Fibroblast of pulmonary artery (primary cell): ENCODE results near the gene CHTF18.

Experiments
- DNase-seq: peaks from one replicate; pipeline ENCODE4 v3.0.0-alpha.2; 2010; ENCODE audit warnings: low read depth
- H3K4me3 ChIP-seq: replicated peaks from 2 replicates; pipeline ENCODE4 v1.5.1; 2011; ENCODE audit warnings: low read depth, mild to moderate bottlenecking, control low read depth, low read length, moderate library complexity
- TF ChIP-seq, protein P1 (sequence below): IDR thresholded peaks from 2 replicates; pipeline ENCODE4 v1.5.1; 2011; ENCODE audit warnings: mild to moderate bottlenecking, control low read depth, low read length, inconsistent platforms; ENCODE audit errors: missing control alignments

The CHTF18 gene

DNA sequence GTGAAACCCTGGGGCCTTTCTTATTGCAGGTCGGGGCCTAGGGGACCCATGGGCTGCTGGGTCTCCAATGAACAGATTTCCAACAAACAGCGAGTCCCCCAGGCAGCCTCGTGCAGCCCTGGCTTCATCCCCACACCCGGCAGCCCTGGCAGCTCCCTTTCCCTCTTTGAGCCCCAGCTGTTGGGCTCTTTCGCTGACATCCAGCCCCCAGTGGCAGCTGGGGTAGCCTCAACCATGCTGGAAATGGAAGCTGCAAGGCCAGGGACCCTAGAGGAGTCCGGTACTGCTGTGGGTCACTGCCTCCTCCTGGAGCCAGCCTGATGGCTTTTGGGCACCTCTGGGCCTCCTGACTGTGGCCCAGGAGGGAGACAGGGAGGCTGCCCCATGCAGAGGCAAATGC, 6.2 kb upstream of the CHTF18 start:
- H3K4me3 ChIP-seq: no peak overlapping the region
- DNase-seq: no peak
- TF ChIP-seq, protein P1, sequence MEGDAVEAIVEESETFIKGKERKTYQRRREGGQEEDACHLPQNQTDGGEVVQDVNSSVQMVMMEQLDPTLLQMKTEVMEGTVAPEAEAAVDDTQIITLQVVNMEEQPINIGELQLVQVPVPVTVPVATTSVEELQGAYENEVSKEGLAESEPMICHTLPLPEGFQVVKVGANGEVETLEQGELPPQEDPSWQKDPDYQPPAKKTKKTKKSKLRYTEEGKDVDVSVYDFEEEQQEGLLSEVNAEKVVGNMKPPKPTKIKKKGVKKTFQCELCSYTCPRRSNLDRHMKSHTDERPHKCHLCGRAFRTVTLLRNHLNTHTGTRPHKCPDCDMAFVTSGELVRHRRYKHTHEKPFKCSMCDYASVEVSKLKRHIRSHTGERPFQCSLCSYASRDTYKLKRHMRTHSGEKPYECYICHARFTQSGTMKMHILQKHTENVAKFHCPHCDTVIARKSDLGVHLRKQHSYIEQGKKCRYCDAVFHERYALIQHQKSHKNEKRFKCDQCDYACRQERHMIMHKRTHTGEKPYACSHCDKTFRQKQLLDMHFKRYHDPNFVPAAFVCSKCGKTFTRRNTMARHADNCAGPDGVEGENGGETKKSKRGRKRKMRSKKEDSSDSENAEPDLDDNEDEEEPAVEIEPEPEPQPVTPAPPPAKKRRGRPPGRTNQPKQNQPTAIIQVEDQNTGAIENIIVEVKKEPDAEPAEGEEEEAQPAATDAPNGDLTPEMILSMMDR: no peak

DNA sequence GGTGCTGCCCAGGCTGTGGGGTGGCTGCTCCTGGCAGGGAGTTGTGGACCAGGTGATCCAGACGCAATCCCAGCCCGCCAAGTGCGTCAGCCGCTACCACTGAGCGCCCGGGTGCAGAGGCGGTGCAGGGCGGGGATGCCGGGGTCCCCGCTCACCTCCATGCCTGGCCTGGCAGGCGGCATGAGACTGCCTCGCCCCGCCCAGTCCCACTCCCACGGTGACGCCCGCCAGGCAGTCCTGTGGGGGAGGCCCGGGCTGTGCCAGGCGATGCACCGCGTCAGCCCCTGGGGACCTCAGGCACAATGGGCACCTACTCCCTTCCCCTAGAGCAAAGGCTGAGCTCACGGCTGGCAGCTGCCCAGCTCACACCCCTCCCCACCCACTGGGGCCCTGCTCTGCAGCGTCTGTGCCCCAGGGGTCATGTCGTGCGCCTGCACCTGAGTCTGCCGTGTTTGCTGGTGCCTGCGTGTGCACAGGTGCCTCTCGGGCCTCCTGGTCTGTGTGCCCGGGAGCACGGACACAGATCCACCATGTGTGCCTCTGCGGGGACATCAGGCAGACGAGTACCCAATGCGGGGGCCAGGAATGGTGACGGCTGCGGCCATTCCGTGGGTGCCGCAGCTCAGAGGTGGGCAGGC, 5.5 kb upstream of the CHTF18 start:
- H3K4me3 ChIP-seq: no peak overlapping the region
- DNase-seq: no peak
- TF ChIP-seq, protein P1: no peak

DNA sequence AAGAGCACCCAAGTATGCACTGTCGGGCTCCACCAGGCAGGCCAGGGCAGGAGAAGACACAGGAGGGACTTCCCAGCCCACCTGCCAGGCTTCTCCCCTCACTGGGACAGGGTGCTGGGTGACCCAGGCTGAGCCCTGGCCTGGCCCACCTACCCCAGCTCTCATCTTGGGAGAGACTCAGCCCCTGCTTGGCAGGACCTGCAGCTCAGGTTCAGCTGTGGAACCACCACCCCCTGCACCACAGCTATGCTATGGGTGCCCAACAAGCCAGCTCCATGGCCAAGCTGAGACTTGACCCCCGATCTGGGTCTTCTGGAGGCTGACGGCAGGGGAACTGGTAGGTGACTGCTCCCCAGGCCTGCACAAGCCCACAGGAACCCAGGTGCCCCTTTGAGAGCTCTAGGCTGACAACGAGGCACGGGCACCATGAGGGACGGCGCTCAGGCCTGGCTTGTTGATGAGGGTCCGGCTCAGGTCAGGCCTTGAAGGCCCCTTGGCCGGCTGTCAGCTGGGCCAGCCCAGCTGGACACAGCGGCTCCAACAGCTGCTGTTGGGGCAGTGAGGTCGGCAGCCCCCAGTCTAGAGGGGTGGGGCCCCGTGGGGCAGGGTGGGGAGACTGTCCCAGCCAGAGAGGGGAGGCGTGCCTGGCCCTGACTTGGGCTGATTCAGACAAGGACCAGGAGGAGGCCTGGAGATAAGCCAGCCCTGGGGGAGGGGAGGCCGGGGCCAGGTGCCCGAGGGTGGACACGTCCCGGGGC, 4.8 kb upstream of the CHTF18 start:
- TF ChIP-seq, protein P1: no peak
- no peak overlapping the region for H3K4me3 ChIP-seq
- no peak for DNase-seq

DNA sequence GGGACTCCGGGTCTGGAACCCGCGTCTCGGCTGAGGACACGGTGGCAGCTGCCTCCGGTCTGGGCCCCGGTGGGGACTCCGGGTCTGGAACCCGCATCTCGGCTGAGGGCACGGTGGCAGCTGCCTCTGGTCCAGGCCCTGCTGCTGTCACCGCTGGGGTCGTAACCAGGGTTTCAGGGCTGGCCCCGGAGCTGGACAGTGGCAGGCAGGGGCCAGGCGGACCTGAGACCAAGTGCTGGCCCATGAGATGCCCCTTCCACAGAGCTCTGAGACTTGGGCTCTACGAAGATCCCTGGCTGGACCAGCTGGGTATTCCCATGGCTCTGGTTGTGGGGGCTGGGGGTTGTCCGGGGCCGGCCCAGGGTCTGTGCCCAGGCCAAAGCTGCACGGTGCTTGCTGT, 4.0 kb upstream of the CHTF18 start:
- TF ChIP-seq, protein P1: no peak
- H3K4me3 ChIP-seq: no peak overlapping the region
- no peak for DNase-seq

DNA sequence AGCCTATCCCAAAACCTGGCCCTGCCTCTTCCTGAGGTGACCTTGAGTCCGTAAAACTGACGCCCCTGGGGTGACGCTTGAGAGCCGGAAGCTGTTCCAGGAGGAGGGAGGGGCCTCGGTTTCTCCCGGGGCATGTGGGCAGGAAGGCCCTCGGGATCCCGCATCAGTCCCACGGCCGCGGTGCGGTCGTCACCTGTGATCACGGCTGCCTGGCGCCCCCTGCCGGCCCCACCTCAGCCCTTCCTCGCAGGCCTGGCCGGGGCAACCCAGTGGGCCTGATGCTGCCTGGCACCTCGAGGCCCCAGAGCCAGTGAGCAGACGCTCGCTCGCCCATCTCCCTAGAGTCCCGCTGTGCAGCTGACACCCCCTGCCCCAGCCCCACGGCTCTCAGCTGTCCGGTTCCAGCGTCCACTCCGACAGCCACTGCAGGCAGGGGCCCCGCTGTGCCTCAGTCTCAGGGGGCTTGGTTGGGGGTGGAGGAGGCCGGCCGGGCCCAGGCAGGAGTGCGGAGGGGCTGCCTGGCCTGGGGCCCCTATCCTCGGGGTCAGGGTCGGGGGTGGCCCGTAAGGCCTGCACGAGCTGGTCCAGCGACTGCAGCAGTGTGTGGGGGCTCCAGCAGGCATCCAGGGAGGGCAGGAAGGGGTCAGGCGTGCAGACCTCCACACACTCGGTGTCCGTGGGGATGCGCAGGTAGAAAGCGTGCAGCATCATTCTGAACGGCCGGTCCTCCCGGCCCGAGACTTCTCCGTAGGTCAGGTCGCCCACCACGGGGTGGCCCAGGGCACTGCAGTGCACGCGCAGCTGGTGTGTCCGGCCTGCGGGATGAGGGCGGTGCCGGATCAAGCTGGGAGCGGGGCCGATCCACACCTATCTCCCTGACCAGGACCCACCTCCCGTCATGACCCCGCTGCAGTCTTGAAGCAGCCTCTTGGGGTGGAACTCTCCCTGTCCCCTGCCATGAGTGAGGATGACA, 2.6 kb upstream of the CHTF18 start:
- DNase-seq: peak; percentile 59
- TF ChIP-seq, protein P1: peak; percentile 60
- no peak overlapping the region for H3K4me3 ChIP-seq

DNA sequence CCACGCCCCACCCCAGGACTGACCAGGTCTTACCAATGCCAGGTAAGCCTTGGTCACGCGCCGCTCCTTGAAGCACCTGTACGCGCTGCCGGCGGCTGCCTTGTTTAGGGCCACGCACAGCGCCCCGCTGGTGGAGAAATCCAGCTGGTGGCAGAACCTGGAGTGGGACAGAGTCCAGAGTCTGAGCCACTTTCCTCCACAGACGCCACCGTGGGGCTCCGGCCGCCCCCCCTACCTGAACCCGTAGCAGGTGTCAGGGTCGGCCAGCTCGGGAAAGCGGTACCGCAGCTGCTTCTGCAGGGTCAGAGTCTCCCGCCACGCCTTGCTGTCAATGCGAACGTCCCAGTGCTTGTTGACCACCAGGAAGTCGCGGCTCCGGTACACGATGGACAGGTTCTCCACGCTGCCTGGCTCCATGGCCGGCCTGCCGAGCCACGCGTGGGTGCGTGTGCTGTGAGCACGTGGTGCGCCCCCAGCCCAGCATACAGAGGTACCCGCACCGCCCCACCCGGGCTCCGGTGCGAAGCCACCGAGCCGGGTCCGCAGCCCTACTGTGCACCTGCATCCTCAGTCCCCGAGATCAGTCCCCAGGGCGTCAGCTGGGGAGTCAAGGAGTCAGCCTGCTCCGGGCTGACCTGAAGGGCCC, 976 bp upstream of the CHTF18 start:
- TF ChIP-seq, protein P1: no peak
- peak overlapping the region; percentile 86 for H3K4me3 ChIP-seq
- no peak for DNase-seq
